Mucosa of stomach (tissue), 1 donor: ENCODE results near the gene GUCA2B.

ENCODE experiments used
- H3K27me3 ChIP-seq: one replicate; pipeline ENCODE4 v1.7.0; 2013; ENCODE audit warnings: mild to moderate bottlenecking, low read length; ENCODE audit not compliant: control insufficient read depth, insufficient read depth
- H3K36me3 ChIP-seq: one replicate; pipeline ENCODE4 v1.7.0; 2013; ENCODE audit warnings: low read length; ENCODE audit not compliant: control insufficient read depth, insufficient read depth
- H3K4me1 ChIP-seq: one replicate; pipeline ENCODE4 v1.7.0; 2013; ENCODE audit warnings: mild to moderate bottlenecking, low read length; ENCODE audit not compliant: control insufficient read depth, insufficient read depth
- H3K4me3 ChIP-seq: one replicate; pipeline ENCODE4 v1.7.0; 2013; ENCODE audit warnings: low read length
- H3K9ac ChIP-seq: one replicate; pipeline ENCODE4 v1.7.0; 2013; ENCODE audit warnings: mild to moderate bottlenecking, low read length, moderate library complexity
- H3K9me3 ChIP-seq: one replicate; pipeline ENCODE4 v1.7.0; 2013; ENCODE audit warnings: mild to moderate bottlenecking, low read length, moderate library complexity; ENCODE audit not compliant: control insufficient read depth
- donor health status: Pancreatic carcinoma.

Gene GUCA2B

DNA sequence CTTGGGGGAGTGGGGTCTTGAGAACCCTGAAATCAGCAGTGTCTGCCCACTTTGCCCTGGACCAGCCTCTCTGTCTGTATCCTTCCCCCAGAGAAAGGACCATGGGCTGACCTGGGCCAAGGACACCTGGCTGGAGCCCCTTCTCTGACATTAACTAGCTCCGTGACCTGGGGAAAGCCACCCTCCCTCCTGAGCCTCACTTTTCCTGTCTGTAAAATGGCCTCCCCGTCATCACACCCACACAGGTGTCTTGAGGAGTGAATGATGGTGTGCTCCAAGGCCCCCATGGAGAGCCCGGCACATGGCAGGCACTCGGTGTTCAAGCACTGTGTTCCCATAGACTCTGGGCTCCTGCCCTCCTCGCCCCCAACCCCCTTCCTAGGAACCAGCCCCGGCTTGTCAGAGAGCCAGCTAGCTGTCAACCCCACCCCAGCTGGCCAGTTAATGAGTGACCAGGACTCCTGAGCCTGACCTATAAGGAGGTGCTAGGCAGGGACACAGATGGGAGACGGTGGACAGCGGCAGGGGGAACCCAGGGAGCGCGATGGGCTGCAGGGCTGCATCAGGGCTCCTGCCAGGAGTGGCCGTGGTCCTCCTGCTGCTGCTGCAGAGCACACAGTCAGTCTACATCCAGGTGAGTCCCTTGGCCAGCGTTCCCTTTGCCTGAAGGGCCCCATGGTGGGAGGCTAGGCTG lies at the start of gene GUCA2B:
Gene GUCA2B (plus strand): TSS at position 504 of the 694 bp plus-strand sequence. CDS start 41 bp downstream, at position 545.
- peaks cover 38% of the 10 kb centered on the region for H3K4me1 ChIP-seq
- no peaks in the 10 kb centered on the region for H3K27me3 ChIP-seq
- no peak within 1 kb of the TSS for H3K4me3 ChIP-seq

DNA sequence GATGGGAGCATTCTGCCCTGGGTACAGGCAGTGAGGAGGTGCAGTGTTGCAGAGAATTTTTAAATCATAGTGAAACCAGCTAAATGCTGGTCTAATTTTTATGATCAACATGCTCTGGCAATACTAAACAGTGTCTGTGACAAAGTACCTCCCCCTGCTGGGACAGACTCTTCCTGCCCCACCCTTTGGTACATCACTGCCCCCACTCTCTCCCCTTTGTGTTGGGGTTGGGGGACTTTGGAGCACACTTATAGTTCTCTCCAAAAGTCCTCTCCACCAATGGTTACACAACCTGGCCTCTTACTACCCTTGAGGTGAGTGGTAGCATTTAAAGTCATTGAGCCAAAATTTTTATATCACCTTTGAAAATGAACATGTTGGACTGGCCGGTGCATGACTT lies 48.2 kb upstream of the GUCA2B start:
- H3K4me3 ChIP-seq = no peak overlapping the region
- H3K9ac ChIP-seq = no peak overlapping the region
- H3K4me1 ChIP-seq = no peaks in the 10 kb centered on the region
- no peaks in the 10 kb centered on the region for H3K27me3 ChIP-seq
- no peaks in the 10 kb centered on the region for H3K36me3 ChIP-seq
- no peaks in the 10 kb centered on the region for H3K9me3 ChIP-seq

More for the DNA sequence above, at the start of gene GUCA2B:
- Histone ChIP-seq H3K36me3 (no peaks in the 10 kb centered on the region), H3K9ac (no peak within 1 kb of the TSS), H3K9me3 (no peaks in the 10 kb centered on the region)

GRCh38 chr1:42108309-42108708 lies 44.9 kb upstream of the GUCA2B start:
- no peaks in the 10 kb centered on the region for H3K36me3 ChIP-seq
- H3K27me3 ChIP-seq = no peaks in the 10 kb centered on the region
- no peaks in the 10 kb centered on the region for H3K9me3 ChIP-seq
- no peak overlapping the region for H3K9ac ChIP-seq
- no peak overlapping the region for H3K4me3 ChIP-seq
- no peaks in the 10 kb centered on the region for H3K4me1 ChIP-seq

DNA sequence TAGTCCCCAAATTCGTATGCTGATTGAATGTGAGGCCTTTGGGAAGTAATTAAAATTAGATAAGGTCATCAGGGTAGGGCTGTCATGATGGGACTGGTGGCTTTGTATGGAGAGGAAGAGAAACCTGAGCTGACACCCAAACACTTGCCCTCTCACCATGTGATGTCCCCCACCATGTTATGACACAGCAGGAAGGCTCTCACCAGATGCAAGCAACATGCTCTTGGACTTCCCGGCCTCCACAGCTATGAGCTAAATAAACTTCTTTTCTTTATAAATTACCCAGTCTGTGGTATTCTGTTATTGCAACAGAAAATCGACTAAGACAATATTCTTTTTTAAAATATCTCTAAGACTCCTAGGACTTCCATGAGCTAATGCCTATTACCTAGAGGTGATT lies 43.6 kb upstream of the GUCA2B start:
- no peak overlapping the region for H3K9ac ChIP-seq
- H3K27me3 ChIP-seq = no peaks in the 10 kb centered on the region
- H3K4me3 ChIP-seq = no peak overlapping the region
- H3K4me1 ChIP-seq = no peaks in the 10 kb centered on the region
- no peaks in the 10 kb centered on the region for H3K36me3 ChIP-seq
- no peaks in the 10 kb centered on the region for H3K9me3 ChIP-seq

DNA sequence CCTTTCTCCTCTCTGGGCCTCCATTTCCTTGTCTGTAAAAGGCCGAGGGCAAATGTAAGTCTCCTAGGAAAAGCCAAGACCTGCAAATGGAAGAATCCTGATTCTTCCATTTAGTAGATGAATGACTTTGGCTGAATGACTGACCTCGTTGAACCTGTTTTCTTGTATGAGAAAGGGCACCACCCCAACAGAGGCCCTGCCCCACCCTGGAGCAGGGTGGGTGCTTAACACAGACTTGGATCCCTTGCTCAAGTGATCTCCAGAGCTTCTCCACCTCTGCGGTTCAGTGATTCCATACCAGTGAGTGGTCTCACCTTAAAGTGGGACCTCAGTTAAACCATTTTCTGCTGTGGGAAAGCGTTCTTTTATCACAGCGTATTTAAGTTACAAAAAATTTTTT lies 39.0 kb upstream of the GUCA2B start:
- Histone ChIP-seq H3K9ac (no peak overlapping the region), H3K9me3 (no peaks in the 10 kb centered on the region), H3K4me3 (no peak overlapping the region), H3K27me3 (no peaks in the 10 kb centered on the region), H3K4me1 (no peaks in the 10 kb centered on the region), H3K36me3 (no peaks in the 10 kb centered on the region)

GRCh38 chr1:42117214-42117613 lies 36.0 kb upstream of the GUCA2B start:
- no peaks in the 10 kb centered on the region for H3K9me3 ChIP-seq
- H3K27me3 ChIP-seq = no peaks in the 10 kb centered on the region
- no peaks in the 10 kb centered on the region for H3K36me3 ChIP-seq
- no peak overlapping the region for H3K4me3 ChIP-seq
- H3K9ac ChIP-seq = no peak overlapping the region
- no peaks in the 10 kb centered on the region for H3K4me1 ChIP-seq

GRCh38 chr1:42118125-42118524 lies 35.1 kb upstream of the GUCA2B start:
- H3K9ac ChIP-seq = no peak overlapping the region
- H3K4me1 ChIP-seq = no peaks in the 10 kb centered on the region
- no peak overlapping the region for H3K4me3 ChIP-seq
- H3K27me3 ChIP-seq = no peaks in the 10 kb centered on the region
- no peaks in the 10 kb centered on the region for H3K36me3 ChIP-seq
- no peaks in the 10 kb centered on the region for H3K9me3 ChIP-seq

GRCh38 chr1:42122408-42122807 lies 30.8 kb upstream of the GUCA2B start:
- H3K9ac ChIP-seq = no peak overlapping the region
- no peaks in the 10 kb centered on the region for H3K9me3 ChIP-seq
- H3K36me3 ChIP-seq = no peaks in the 10 kb centered on the region
- H3K27me3 ChIP-seq = no peaks in the 10 kb centered on the region
- no peak overlapping the region for H3K4me3 ChIP-seq
- no peaks in the 10 kb centered on the region for H3K4me1 ChIP-seq

DNA sequence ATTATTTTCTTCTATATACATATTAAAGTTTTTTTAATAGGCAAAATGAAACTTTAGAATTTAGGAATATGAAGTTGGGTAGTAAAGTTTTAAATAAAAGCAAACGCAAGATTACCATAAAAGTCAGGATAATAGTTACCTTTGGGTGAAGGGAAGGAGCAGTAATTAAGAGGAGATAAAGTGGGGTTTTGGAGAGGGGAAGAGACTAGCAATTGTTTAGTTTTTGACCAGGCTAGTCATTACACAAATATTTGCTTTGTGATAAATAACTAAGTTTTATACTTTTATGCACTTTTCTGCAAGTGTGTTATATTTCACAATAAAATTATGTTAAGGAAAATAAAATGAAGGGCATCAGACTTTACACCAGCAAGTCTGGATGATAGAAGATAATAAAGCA lies 27.7 kb upstream of the GUCA2B start:
- Histone ChIP-seq H3K4me1 (no peaks in the 10 kb centered on the region), H3K27me3 (no peaks in the 10 kb centered on the region), H3K9me3 (no peaks in the 10 kb centered on the region), H3K9ac (no peak overlapping the region), H3K4me3 (no peak overlapping the region), H3K36me3 (no peaks in the 10 kb centered on the region)

GRCh38 chr1:42127767-42128166 lies 25.4 kb upstream of the GUCA2B start:
- Histone ChIP-seq H3K4me3 (no peak overlapping the region), H3K4me1 (no peaks in the 10 kb centered on the region), H3K27me3 (no peaks in the 10 kb centered on the region), H3K9ac (no peak overlapping the region), H3K9me3 (no peaks in the 10 kb centered on the region), H3K36me3 (no peaks in the 10 kb centered on the region)

DNA sequence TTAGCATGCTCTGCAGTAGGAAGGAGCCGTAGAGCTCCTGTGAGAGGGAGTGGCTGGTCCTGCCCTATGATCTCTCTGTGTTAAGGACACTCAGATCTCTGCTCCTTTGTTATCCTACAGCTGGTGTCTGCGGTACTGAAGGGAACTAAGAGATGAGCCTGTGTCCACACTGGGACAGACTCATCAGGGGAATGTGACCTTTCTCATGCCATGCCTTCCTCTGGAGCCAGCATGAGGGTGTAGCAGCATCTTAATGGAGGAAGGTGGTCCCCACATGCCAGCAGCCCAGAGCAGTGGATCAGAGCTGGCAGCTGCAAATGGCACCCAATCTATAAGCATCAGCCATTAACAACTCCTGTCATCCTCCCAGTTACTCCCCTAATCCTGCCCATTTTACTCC lies 24.7 kb upstream of the GUCA2B start:
- H3K27me3 ChIP-seq = no peaks in the 10 kb centered on the region
- H3K36me3 ChIP-seq = no peaks in the 10 kb centered on the region
- H3K9me3 ChIP-seq = no peaks in the 10 kb centered on the region
- H3K9ac ChIP-seq = no peak overlapping the region
- no peaks in the 10 kb centered on the region for H3K4me1 ChIP-seq
- H3K4me3 ChIP-seq = no peak overlapping the region

DNA sequence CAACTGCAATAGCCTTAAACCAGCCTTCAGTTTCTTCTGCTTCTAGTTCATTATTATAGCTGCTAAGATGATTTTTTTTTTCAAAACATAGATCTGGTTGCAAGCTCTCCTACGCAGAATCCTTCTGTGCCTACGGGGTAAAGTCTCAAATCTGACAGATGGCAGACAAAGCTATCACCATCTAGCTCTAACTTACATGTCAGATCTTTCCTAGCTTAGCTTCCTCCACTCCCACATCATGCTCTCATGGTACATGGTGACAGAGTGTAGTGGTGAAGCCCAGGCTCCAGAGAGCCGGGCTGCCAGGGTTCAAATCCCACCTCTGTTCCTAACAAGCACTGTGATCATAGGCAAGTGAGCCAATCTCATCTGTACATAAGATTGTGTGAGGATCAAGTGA lies 24.2 kb upstream of the GUCA2B start:
- Histone ChIP-seq H3K27me3 (no peaks in the 10 kb centered on the region), H3K4me3 (no peak overlapping the region), H3K9ac (no peak overlapping the region), H3K4me1 (no peaks in the 10 kb centered on the region), H3K36me3 (no peaks in the 10 kb centered on the region), H3K9me3 (no peaks in the 10 kb centered on the region)
